K562 (cell line): ENCODE results near the gene GHITM. TPM values are rescaled to one million over a fixed set of nuclear protein-coding genes. Genes with fewer than 3 reads are reported as not detected.

Experiments
- ATAC-seq: fragments of 200-7000 bp; cut with Tn5 transposase; 3 replicates; pipeline ENCODE4 v1.9.1; 2020; ENCODE audit warnings: moderate library complexity
- BruUV-seq: library from RNA; stranded (reverse); fragments of 400-500 nt; replicated peaks from 2 replicates; lab custom pipeline; 2021; lab: Mats Ljungman, UMichigan
- CTCF ChIA-PET: fragments of 300-600 bp; formaldehyde crosslinking; extraction: SDS; loops from one replicate; lab custom pipeline; 2021; ENCODE audit warnings: low intra/inter-chr PET ratio; lab: Yijun Ruan, JAX
- POLR2A ChIA-PET: fragments of 300-600, 350-650 bp; sonication (Branson Sonifier 250); formaldehyde crosslinking; extraction: SDS; loops from one replicate; lab custom pipeline; 2021; ENCODE audit warnings: antibody characterized with exemption, inconsistent platforms; lab: Yijun Ruan, JAX
- DNase-seq, 4 experiments: peaks; one replicate each; pipeline versions ENCODE4 v3.0.0 to v3.0.0-alpha.2; 2011 to 2018; ENCODE audit warnings: low spot score in 3 of 4, mixed read lengths in 3 of 4; ENCODE audit errors: extremely low read depth in 1 of 4
- FAIRE-seq: peaks from 2 replicates; lab custom pipeline; 2011; peaks lifted over from hg19 to GRCh38; lab: Jason Lieb, UNC
- H2AFZ ChIP-seq: 2 replicates; pipeline ENCODE4 v1.6.0; 2011; ENCODE audit warnings: low read depth, low read length, control low read depth, inconsistent platforms
- H3K27ac ChIP-seq: fragments of 200-600 bp; 3 replicates; pipeline ENCODE4 v1.8.0; 2011; ENCODE audit warnings: low read depth, mild to moderate bottlenecking, control low read depth, inconsistent platforms, low read length, moderate library complexity, mixed read lengths; ENCODE audit errors: extremely low read depth
- H3K27me3 ChIP-seq, 2 experiments: fragments of 300-600 bp in 1 of 2; 2 replicates in 1 of 2; 3 replicates in 1 of 2; pipeline versions ENCODE4 v1.6.0 to v1.8.0; 2011; ENCODE audit warnings: inconsistent platforms in 2 of 2, low read length in 2 of 2, mild to moderate bottlenecking in 1 of 2, mixed read lengths in 1 of 2, moderate library complexity in 1 of 2; ENCODE audit not compliant: control insufficient read depth in 2 of 2, insufficient read depth in 2 of 2
- H3K36me3 ChIP-seq: fragments of 300-600 bp; 3 replicates; pipeline ENCODE4 v1.8.0; 2011; ENCODE audit warnings: mild to moderate bottlenecking, low read length, inconsistent platforms; ENCODE audit not compliant: control insufficient read depth, insufficient read depth
- H3K4me1 ChIP-seq, 2 experiments: fragments of 200-600 bp in 1 of 2; replicated peaks in 1 of 2; 2 replicates in 1 of 2; 3 replicates in 1 of 2; pipeline versions ENCODE4 v1.5.1 to v1.8.0; 2011; ENCODE audit warnings: inconsistent platforms in 2 of 2, low read length in 2 of 2, mild to moderate bottlenecking in 1 of 2, mixed read lengths in 1 of 2, moderate library complexity in 1 of 2; ENCODE audit not compliant: control insufficient read depth in 2 of 2, insufficient read depth in 2 of 2
- H3K4me2 ChIP-seq: 2 replicates; pipeline ENCODE4 v1.6.1; 2011; ENCODE audit warnings: low read length, control low read depth, inconsistent platforms, mixed read lengths; ENCODE audit not compliant: insufficient read depth
- H3K4me3 ChIP-seq: fragments of 200-600 bp; sonication (generic), shearing (Covaris generic); 2 replicates; pipeline ENCODE4 v1.5.1; 2016; ENCODE audit warnings: control low read depth, inconsistent platforms
- H3K79me2 ChIP-seq: fragments of 200-600 bp; 3 replicates; pipeline ENCODE4 v1.8.0; 2011; ENCODE audit warnings: low read length, inconsistent platforms; ENCODE audit not compliant: control insufficient read depth, insufficient read depth
- H3K9ac ChIP-seq, 2 experiments: 2 replicates each; pipeline versions ENCODE4 v1.6.0 to v1.6.1; 2011; ENCODE audit warnings: low read depth in 2 of 2, low read length in 2 of 2, control low read depth in 1 of 2, inconsistent platforms in 1 of 2, mild to moderate bottlenecking in 1 of 2, mixed read lengths in 1 of 2; ENCODE audit not compliant: insufficient read depth in 1 of 2
- H3K9me1 ChIP-seq: one replicate; pipeline ENCODE4 v1.6.0; 2011; ENCODE audit warnings: inconsistent platforms, mild to moderate bottlenecking, low read length, moderate library complexity; ENCODE audit not compliant: control insufficient read depth, insufficient read depth
- H3K9me3 ChIP-seq: replicated peaks from 2 replicates; pipeline ENCODE4 v1.5.1; 2011; ENCODE audit warnings: low read depth, low read length, inconsistent platforms; ENCODE audit not compliant: control insufficient read depth, insufficient read depth
- H4K20me1 ChIP-seq: replicated peaks from 2 replicates; pipeline ENCODE4 v1.6.1; 2011; ENCODE audit warnings: low read length, inconsistent platforms, mixed read lengths; ENCODE audit not compliant: control insufficient read depth, insufficient read depth
- GABPB1 ChIP-seq: sonication (generic); formaldehyde crosslinking; IDR thresholded peaks from 2 replicates; pipeline ENCODE4 v1.8.0; 2022; ENCODE audit warnings: mild to moderate bottlenecking, missing genetic modification reagents
- NR2C2 ChIP-seq, 2 experiments: fragments of 200-800 bp in 1 of 2; sonication (Bioruptor generic) in 1 of 2; sonication (generic) in 1 of 2; formaldehyde crosslinking in 1 of 2; IDR thresholded peaks; 2 replicates each; pipeline versions ENCODE4 v1.6.1 to v1.8.0; 2016 to 2022; ENCODE audit warnings: mild to moderate bottlenecking in 1 of 2, missing compliant biosample characterization in 1 of 2, missing genetic modification characterization in 1 of 2, missing genetic modification reagents in 1 of 2
- NR3C1 ChIP-seq: sonication (generic); formaldehyde crosslinking; IDR thresholded peaks from 2 replicates; pipeline ENCODE4 v1.8.1; 2022; ENCODE audit warnings: missing genetic modification reagents
- POLR2B ChIP-seq: fragments of 450-650 bp; IDR thresholded peaks from 2 replicates; pipeline ENCODE4 v1.6.1; 2018; ENCODE audit warnings: low read depth; ENCODE audit not compliant: partially characterized antibody
- SRSF1 ChIP-seq: fragments of 200-400 bp; formaldehyde crosslinking; IDR thresholded peaks from 2 replicates; pipeline ENCODE4 v1.6.1; 2017; ENCODE audit warnings: mild to moderate bottlenecking, low read depth, low read length, moderate library complexity
- ZNF589 ChIP-seq: fragments of 200-800 bp; sonication (Bioruptor generic); IDR thresholded peaks from 2 replicates; pipeline ENCODE4 v1.6.1; 2016; ENCODE audit warnings: low read depth, missing genetic modification characterization, missing compliant biosample characterization
- ZNF766 ChIP-seq: fragments of 200-800 bp; sonication (Bioruptor generic); conservative IDR thresholded peaks from 2 replicates; pipeline ENCODE4 v1.6.1; 2016; ENCODE audit warnings: missing genetic modification characterization, missing compliant biosample characterization
- WGBS: fragments of 100-300 bp; shearing (Covaris generic); methylation state at CpG from one replicate; pipeline ENCODE4 v1.1.6; 2016; ENCODE audit warnings: low coverage, mixed read lengths; ENCODE audit not compliant: insufficient coverage; ENCODE audit errors: missing lambda C conversion rate; 5-methylcytosine and 5-hydroxymethylcytosine counted together
- in situ Hi-C: fragments of 300-500 bp; cut with MboI; formaldehyde crosslinking; loops from 4 replicates; pipeline ENCODE4 v1.15.0; 2018; ENCODE audit warnings: inconsistent platforms, mixed read lengths
- intact Hi-C: fragments of 100-400 bp; cut with micrococcal nuclease; formaldehyde crosslinking; loops from 2 replicates; pipeline ENCODE4 v1.14.2; 2022
- polyA plus RNA-seq, 8 experiments: library from polyadenylated mRNA; depleted of rRNA in 4 of 8; stranded (reverse) in 5 of 8; unstranded in 3 of 8; fragments of >200 nt; fragmentation: Nextera tagmentation in 2 of 8; fragmentation: Illumina TruSeq in 1 of 8; extraction: Ambion mirVana in 2 of 8; extraction: Trizol in 1 of 8; gene quantifications; 2 replicates each; pipeline versions ENCODE4 v1.2.1 to v1.2.3, GENCODE V29; 2011 to 2014; ENCODE audit warnings: inconsistent platforms in 1 of 8, missing spikeins in 1 of 8
- total RNA-seq, 7 experiments: library from RNA; depleted of rRNA in 6 of 7; stranded (reverse); fragments of >200 nt in 6 of 7; fragmentation: Illumina TruSeq in 2 of 7; extraction: Trizol in 2 of 7; gene quantifications; 2 replicates each; pipeline versions ENCODE4 v1.2.1 to v1.2.3, GENCODE V29; 2011 to 2021; ENCODE audit warnings: low replicate concordance in 1 of 7
- TF ChIP-seq, protein P1 (sequence below): fragments of 450-650 bp; formaldehyde crosslinking; conservative IDR thresholded peaks from 2 replicates; pipeline ENCODE4 v1.4.0; 2022; ENCODE audit warnings: mild to moderate bottlenecking, missing genetic modification characterization
- TF ChIP-seq, protein P2 (sequence below): fragments of 450-650 bp; formaldehyde crosslinking; IDR thresholded peaks from 2 replicates; pipeline ENCODE4 v1.4.0; 2020; ENCODE audit warnings: mild to moderate bottlenecking, moderate library complexity
- TF ChIP-seq, protein P3 (sequence below): sonication (generic); formaldehyde crosslinking; IDR thresholded peaks from 2 replicates; pipeline ENCODE4 v1.8.1; 2023; ENCODE audit warnings: missing genetic modification reagents, mild to moderate bottlenecking, borderline replicate concordance

Gene GHITM
- total and polyA plus RNA-seq, 9 of the 15 experiments (the other 6 are each of a cell fraction or from before 2014, with no cell fraction given), result 322 to 1,258 (median 386) TPM

DNA sequence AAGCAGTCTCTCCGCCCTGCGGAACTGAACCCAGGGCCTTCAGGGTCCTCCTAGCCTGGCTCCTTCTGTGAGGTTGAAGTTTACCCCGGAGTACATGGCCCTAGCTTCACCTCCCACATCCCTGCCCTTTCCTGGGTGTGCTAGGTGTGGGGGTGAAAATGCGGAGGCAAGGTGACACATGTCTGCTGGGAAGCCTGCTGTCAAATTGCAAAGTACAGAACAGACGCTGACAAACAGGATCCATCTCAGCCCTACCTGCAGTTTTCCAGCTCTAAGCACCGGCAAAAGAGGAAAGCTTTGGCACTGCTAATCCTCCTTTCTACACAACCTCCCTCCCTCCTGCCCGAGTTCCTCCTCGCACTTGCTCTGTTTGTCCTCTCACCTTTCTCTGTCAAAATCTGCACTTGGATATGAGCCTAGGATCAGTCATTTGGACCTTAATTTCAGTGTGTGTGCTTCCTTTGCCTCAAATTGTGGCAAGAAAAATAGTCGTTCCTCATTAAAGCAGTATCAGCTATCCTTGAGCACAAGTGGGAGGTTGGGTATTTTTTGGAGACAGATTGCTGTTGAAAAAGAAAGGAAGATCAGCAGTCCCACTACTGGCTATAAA lies 19.9 kb downstream of the GHITM start:
- CTCF ChIA-PET, result no interaction called here
- TF ChIP-seq POLR2B (no peak), NR3C1 (CRISPR knock-in tag) (no peak), SRSF1 (no peak), NR2C2 (CRISPR knock-in tag; IDR thresholded peaks at IDR 0.05) (no peak), NR2C2 (tag; IDR thresholded peaks at IDR 0.05) (no peak), ZNF589 (CRISPR knock-in tag) (no peak), ZNF766 (no peak), GABPB1 (CRISPR knock-in tag) (no peak)
- TF ChIP-seq, protein P1, sequence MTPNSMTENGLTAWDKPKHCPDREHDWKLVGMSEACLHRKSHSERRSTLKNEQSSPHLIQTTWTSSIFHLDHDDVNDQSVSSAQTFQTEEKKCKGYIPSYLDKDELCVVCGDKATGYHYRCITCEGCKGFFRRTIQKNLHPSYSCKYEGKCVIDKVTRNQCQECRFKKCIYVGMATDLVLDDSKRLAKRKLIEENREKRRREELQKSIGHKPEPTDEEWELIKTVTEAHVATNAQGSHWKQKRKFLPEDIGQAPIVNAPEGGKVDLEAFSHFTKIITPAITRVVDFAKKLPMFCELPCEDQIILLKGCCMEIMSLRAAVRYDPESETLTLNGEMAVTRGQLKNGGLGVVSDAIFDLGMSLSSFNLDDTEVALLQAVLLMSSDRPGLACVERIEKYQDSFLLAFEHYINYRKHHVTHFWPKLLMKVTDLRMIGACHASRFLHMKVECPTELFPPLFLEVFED, result no peak
- TF ChIP-seq, protein P2, sequence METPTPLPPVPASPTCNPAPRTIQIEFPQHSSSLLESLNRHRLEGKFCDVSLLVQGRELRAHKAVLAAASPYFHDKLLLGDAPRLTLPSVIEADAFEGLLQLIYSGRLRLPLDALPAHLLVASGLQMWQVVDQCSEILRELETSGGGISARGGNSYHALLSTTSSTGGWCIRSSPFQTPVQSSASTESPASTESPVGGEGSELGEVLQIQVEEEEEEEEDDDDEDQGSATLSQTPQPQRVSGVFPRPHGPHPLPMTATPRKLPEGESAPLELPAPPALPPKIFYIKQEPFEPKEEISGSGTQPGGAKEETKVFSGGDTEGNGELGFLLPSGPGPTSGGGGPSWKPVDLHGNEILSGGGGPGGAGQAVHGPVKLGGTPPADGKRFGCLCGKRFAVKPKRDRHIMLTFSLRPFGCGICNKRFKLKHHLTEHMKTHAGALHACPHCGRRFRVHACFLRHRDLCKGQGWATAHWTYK (CRISPR knock-in tag), result no peak
- TF ChIP-seq, protein P3, sequence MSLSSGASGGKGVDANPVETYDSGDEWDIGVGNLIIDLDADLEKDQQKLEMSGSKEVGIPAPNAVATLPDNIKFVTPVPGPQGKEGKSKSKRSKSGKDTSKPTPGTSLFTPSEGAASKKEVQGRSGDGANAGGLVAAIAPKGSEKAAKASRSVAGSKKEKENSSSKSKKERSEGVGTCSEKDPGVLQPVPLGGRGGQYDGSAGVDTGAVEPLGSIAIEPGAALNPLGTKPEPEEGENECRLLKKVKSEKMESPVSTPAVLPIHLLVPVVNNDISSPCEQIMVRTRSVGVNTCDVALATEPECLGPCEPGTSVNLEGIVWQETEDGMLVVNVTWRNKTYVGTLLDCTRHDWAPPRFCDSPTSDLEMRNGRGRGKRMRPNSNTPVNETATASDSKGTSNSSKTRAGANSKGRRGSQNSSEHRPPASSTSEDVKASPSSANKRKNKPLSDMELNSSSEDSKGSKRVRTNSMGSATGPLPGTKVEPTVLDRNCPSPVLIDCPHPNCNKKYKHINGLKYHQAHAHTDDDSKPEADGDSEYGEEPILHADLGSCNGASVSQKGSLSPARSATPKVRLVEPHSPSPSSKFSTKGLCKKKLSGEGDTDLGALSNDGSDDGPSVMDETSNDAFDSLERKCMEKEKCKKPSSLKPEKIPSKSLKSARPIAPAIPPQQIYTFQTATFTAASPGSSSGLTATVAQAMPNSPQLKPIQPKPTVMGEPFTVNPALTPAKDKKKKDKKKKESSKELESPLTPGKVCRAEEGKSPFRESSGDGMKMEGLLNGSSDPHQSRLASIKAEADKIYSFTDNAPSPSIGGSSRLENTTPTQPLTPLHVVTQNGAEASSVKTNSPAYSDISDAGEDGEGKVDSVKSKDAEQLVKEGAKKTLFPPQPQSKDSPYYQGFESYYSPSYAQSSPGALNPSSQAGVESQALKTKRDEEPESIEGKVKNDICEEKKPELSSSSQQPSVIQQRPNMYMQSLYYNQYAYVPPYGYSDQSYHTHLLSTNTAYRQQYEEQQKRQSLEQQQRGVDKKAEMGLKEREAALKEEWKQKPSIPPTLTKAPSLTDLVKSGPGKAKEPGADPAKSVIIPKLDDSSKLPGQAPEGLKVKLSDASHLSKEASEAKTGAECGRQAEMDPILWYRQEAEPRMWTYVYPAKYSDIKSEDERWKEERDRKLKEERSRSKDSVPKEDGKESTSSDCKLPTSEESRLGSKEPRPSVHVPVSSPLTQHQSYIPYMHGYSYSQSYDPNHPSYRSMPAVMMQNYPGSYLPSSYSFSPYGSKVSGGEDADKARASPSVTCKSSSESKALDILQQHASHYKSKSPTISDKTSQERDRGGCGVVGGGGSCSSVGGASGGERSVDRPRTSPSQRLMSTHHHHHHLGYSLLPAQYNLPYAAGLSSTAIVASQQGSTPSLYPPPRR (CRISPR knock-in tag), result no peak

More for the DNA sequence above, 19.9 kb downstream of the GHITM start:
- Histone ChIP-seq H3K9me3 (no peaks in the 10 kb centered on the region), H3K36me3 (peaks cover 10% of the 10 kb centered on the region; the same call in 2 of the 3 replicates), H3K79me2 (no peaks in the 10 kb centered on the region), H4K20me1 (peaks cover 2% of the 10 kb centered on the region; the same call in 1 of the 2 replicates), H3K4me1 (no peaks in the 10 kb centered on the region), H3K9ac (no peak overlapping the region), H3K9me1 (no peaks in the 10 kb centered on the region), H3K27ac (no peak overlapping the region), H3K4me3 (no peak overlapping the region), H3K27me3 (peaks cover 12 to 21% of the 10 kb centered on the region in 2 experiments), H2AFZ (no peak overlapping the region), H3K4me2 (no peak overlapping the region)
- 30% methylated on average over 9 of the region's 9 CpGs for WGBS
- BruUV-seq, result no TSS peak
- FAIRE-seq (no peak), DNase-seq (no peak), ATAC-seq (no peak)
- in situ Hi-C loops, result no loop called here
- intact Hi-C loops, result no loop called here
- POLR2A ChIA-PET, result interaction anchor here (0.6 to 2.4 kb wide), 8 partner anchors 9 to 134 kb away, joined by 3 to 9 read pairs (median 4); partner anchors contain the start of gene GHITM
